HEK293T (cell line): ENCODE data around the gene GARIN5A.

Experiments used
- BHLHE40 ChIP-seq: fragments of 450-650 bp; IDR thresholded peaks from 2 replicates; pipeline ENCODE4 v1.6.1; 2016; ENCODE audit warnings: mild to moderate bottlenecking, moderate library complexity, borderline replicate concordance
- CTBP1 ChIP-seq: fragments of 450-650 bp; IDR thresholded peaks from 2 replicates; pipeline ENCODE4 v1.6.1; 2016; ENCODE audit warnings: borderline replicate concordance
- FOXM1 ChIP-seq: fragments of 450-650 bp; IDR thresholded peaks from 2 replicates; pipeline ENCODE4 v1.6.1; 2017; ENCODE audit warnings: mild to moderate bottlenecking, borderline replicate concordance
- HDGF ChIP-seq: fragments of 450-650 bp; IDR thresholded peaks from 2 replicates; pipeline ENCODE4 v1.6.1; 2017; ENCODE audit warnings: antibody characterized with exemption, borderline replicate concordance
- L3MBTL2 ChIP-seq: fragments of 450-650 bp; conservative IDR thresholded peaks from 2 replicates; pipeline ENCODE4 v1.6.1; 2016; ENCODE audit warnings: mild to moderate bottlenecking
- LEF1 ChIP-seq: fragments of 450-650 bp; IDR thresholded peaks from 2 replicates; pipeline ENCODE4 v1.6.1; 2017; ENCODE audit warnings: mild to moderate bottlenecking, borderline replicate concordance
- NFRKB ChIP-seq: fragments of 450-650 bp; IDR thresholded peaks from 2 replicates; pipeline ENCODE4 v1.6.1; 2016; ENCODE audit warnings: mild to moderate bottlenecking, moderate library complexity
- TARDBP ChIP-seq: fragments of 450-650 bp; IDR thresholded peaks from 2 replicates; pipeline ENCODE4 v1.6.1; 2016
- ZNF384 ChIP-seq: fragments of 450-650 bp; IDR thresholded peaks from 2 replicates; pipeline ENCODE4 v1.6.1; 2016

GRCh38 chr19:50493171-50493570 is 16.5 kb upstream of the GARIN5A start:
- TF ChIP-seq CTBP1 (no peak), LEF1 (no peak), BHLHE40 (no peak), NFRKB (no peak), TARDBP (no peak), L3MBTL2 (no peak), ZNF384 (no peak), HDGF (no peak), FOXM1 (no peak)
